ENCODE data around the gene ASTN2. TPM values are rescaled to one million over a fixed set of nuclear protein-coding genes. Genes with fewer than 3 reads are reported as not detected.

The ASTN2 gene
- total and polyA plus RNA-seq, 3 donors from 2014 or later = 55.7 to 157 (median 117) TPM

- Histone ChIP-seq H3K9me3 (no peaks in the 10 kb centered on the region), H3K4me1 (no peaks in the 10 kb centered on the region), H3K36me3 (ENCODE audit: low read depth, missing control alignments) (no peaks in the 10 kb centered on the region), H3K27ac (no peak overlapping the region), H3K4me3 (no peak overlapping the region), H3K27me3 (no peaks in the 10 kb centered on the region)
- TF ChIP-seq CTCF (IDR thresholded peaks at IDR 0.05) = no peak
- no peak for TF ChIP-seq POLR2A (IDR thresholded peaks at IDR 0.05)
- DNase-seq = no peak
- intact Hi-C loops (cut with DNase I; ENCODE audit: low total_unique reads) = no loop called here
- WGBS, 2 donors = 62 to 65% methylated on average over 5 of the region's 5 CpGs
These were observed 479.5 kb downstream of the ASTN2 start for GRCh38 chr9:116935149-116935897.

GRCh38 chr9:116934131-116934530, 480.7 kb downstream of the ASTN2 start:
- H3K36me3 ChIP-seq (ENCODE audit: low read depth, missing control alignments) = no peaks in the 10 kb centered on the region
- intact Hi-C loops (cut with DNase I; ENCODE audit: low total_unique reads) = no loop called here
- no peaks in the 10 kb centered on the region for H3K27me3 ChIP-seq
- no peak overlapping the region for H3K27ac ChIP-seq
- DNase-seq = no peak
- no peaks in the 10 kb centered on the region for H3K4me1 ChIP-seq
- 89 to 90% methylated on average over 5 of the region's 5 CpGs for WGBS, 2 donors
- H3K4me3 ChIP-seq = no peak overlapping the region
- H3K9me3 ChIP-seq = no peaks in the 10 kb centered on the region
- no peak for TF ChIP-seq CTCF (IDR thresholded peaks at IDR 0.05)
- TF ChIP-seq POLR2A (IDR thresholded peaks at IDR 0.05) = no peak

- intact Hi-C loops (cut with DNase I; ENCODE audit: low total_unique reads) = no loop called here
- Histone ChIP-seq H3K36me3 (ENCODE audit: low read depth, missing control alignments) (no peaks in the 10 kb centered on the region), H3K27me3 (no peaks in the 10 kb centered on the region), H3K9me3 (no peaks in the 10 kb centered on the region), H3K27ac (no peak overlapping the region), H3K4me1 (no peaks in the 10 kb centered on the region), H3K4me3 (no peak overlapping the region)
- no peak for TF ChIP-seq CTCF (IDR thresholded peaks at IDR 0.05)
- TF ChIP-seq POLR2A (IDR thresholded peaks at IDR 0.05) = no peak
- no peak for DNase-seq
- WGBS, 2 donors = 79 to 89% methylated on average over 2 of the region's 2 CpGs
These were observed 481.6 kb downstream of the ASTN2 start for GRCh38 chr9:116933251-116933650.

GRCh38 chr9:116929621-116930020, 485.2 kb downstream of the ASTN2 start:
- H3K4me3 ChIP-seq = no peak overlapping the region
- H3K36me3 ChIP-seq (ENCODE audit: low read depth, missing control alignments) = no peaks in the 10 kb centered on the region
- H3K4me1 ChIP-seq = no peaks in the 10 kb centered on the region
- no peak for DNase-seq
- H3K27ac ChIP-seq = no peak overlapping the region
- intact Hi-C loops (cut with DNase I; ENCODE audit: low total_unique reads) = no loop called here
- no peak for TF ChIP-seq CTCF (IDR thresholded peaks at IDR 0.05)
- no peak for TF ChIP-seq POLR2A (IDR thresholded peaks at IDR 0.05)
- WGBS, 2 donors = 79% methylated on average over 3 of the region's 3 CpGs
- no peaks in the 10 kb centered on the region for H3K27me3 ChIP-seq
- H3K9me3 ChIP-seq = no peaks in the 10 kb centered on the region

- TF ChIP-seq POLR2A (IDR thresholded peaks at IDR 0.05) (no peak), CTCF (IDR thresholded peaks at IDR 0.05) (no peak)
- intact Hi-C loops (cut with DNase I; ENCODE audit: low total_unique reads) = no loop called here
- Histone ChIP-seq H3K27ac (no peak overlapping the region), H3K9me3 (no peaks in the 10 kb centered on the region), H3K27me3 (no peaks in the 10 kb centered on the region), H3K4me3 (no peak overlapping the region), H3K36me3 (ENCODE audit: low read depth, missing control alignments) (no peaks in the 10 kb centered on the region), H3K4me1 (no peaks in the 10 kb centered on the region)
- 72 to 83% methylated on average over 4 of the region's 4 CpGs for WGBS, 2 donors
- DNase-seq = no peak
These were observed 486.0 kb downstream of the ASTN2 start for GRCh38 chr9:116928884-116929283.

Data from testis (tissue), 3 donors.